Measurements from ENCODE around the gene TBXA2R. TPM values are rescaled to one million over a fixed set of nuclear protein-coding genes. Genes with fewer than 3 reads are reported as not detected.
"Not testable (repeated sequence)": the region's sequence is repeated elsewhere in the genome, so short reads cannot be mapped to it uniquely, and the experiment has no call there.

Gene TBXA2R
- total RNA-seq: under 1 TPM; 0.20 to 0.23 TPM

GRCh38 chr19:3606690-3607289, at the start of gene TBXA2R:
Gene TBXA2R (minus strand): TSS chr19:3606875. CDS start chr19:3600634, 6,241 bp downstream.
- DNase-seq: peak; percentile 41
- H3K36me3 Mint-ChIP-seq (ENCODE audit: low read depth): peaks cover 2% of the 10 kb centered on the region
- ChIA-PET POLR2A (no interaction called here), CTCF (no interaction called here)
- H3K27me3 Mint-ChIP-seq: peaks cover 8% of the 10 kb centered on the region
- peaks cover 5% of the 10 kb centered on the region for H3K4me1 Mint-ChIP-seq
- no peaks in the 10 kb centered on the region for H3K9me3 Mint-ChIP-seq
- H3K27ac Mint-ChIP-seq: no peak within 1 kb of the TSS
- no peak within 1 kb of the TSS for H3K4me3 Mint-ChIP-seq

GRCh38 chr19:3656073-3656746, 49.5 kb upstream of the TBXA2R start:
- no peak overlapping the region for H3K27ac Mint-ChIP-seq
- DNase-seq: no peak
- H3K27me3 Mint-ChIP-seq: no peaks in the 10 kb centered on the region
- no peak overlapping the region for H3K4me3 Mint-ChIP-seq
- ChIA-PET CTCF (interaction anchor here (0.7 kb wide), 1 partner anchor 869 kb away, joined by 3 read pairs; no protein-coding TSS in a partner anchor), POLR2A (no interaction called here)
- H3K4me1 Mint-ChIP-seq: no peaks in the 10 kb centered on the region
- H3K9me3 Mint-ChIP-seq: no peaks in the 10 kb centered on the region
- H3K36me3 Mint-ChIP-seq (ENCODE audit: low read depth): peaks cover 8% of the 10 kb centered on the region

- peaks cover 5% of the 10 kb centered on the region for H3K36me3 Mint-ChIP-seq (ENCODE audit: low read depth)
- no peaks in the 10 kb centered on the region for H3K27me3 Mint-ChIP-seq
- no peaks in the 10 kb centered on the region for H3K9me3 Mint-ChIP-seq
- ChIA-PET POLR2A (no interaction called here), CTCF (interaction anchor here (0.6 kb wide), 1 partner anchor 48 kb away, joined by 3 read pairs; no protein-coding TSS in a partner anchor)
- H3K4me3 Mint-ChIP-seq: no peak overlapping the region
- no peaks in the 10 kb centered on the region for H3K4me1 Mint-ChIP-seq
- no peak overlapping the region for H3K27ac Mint-ChIP-seq
- DNase-seq: no peak
These were observed 48.9 kb upstream of the TBXA2R start for GRCh38 chr19:3655402-3656072.

GRCh38 chr19:3653865-3654513, 47.3 kb upstream of the TBXA2R start:
- ChIA-PET CTCF (interaction anchor here (0.7 kb wide), 1 partner anchor 13 kb away, joined by 4 read pairs; no protein-coding TSS in a partner anchor), POLR2A (no interaction called here)
- H3K36me3 Mint-ChIP-seq (ENCODE audit: low read depth): peaks cover 4% of the 10 kb centered on the region
- no peak overlapping the region for H3K27ac Mint-ChIP-seq
- no peaks in the 10 kb centered on the region for H3K27me3 Mint-ChIP-seq
- no peaks in the 10 kb centered on the region for H3K9me3 Mint-ChIP-seq
- H3K4me3 Mint-ChIP-seq: no peak overlapping the region
- DNase-seq: no peak
- H3K4me1 Mint-ChIP-seq: no peaks in the 10 kb centered on the region

- Mint-ChIP-seq H3K4me1 (no peaks in the 10 kb centered on the region), H3K27me3 (no peaks in the 10 kb centered on the region), H3K27ac (no peak overlapping the region), H3K4me3 (no peak overlapping the region), H3K9me3 (no peaks in the 10 kb centered on the region), H3K36me3 (ENCODE audit: low read depth) (peaks cover 4% of the 10 kb centered on the region)
- DNase-seq: no peak
- ChIA-PET CTCF (no interaction called here), POLR2A (no interaction called here)
These were observed 46.6 kb upstream of the TBXA2R start for GRCh38 chr19:3653081-3653795.

- POLR2A ChIA-PET: no interaction called here
- CTCF ChIA-PET: no interaction called here
- Mint-ChIP-seq H3K4me1 (no peaks in the 10 kb centered on the region), H3K36me3 (ENCODE audit: low read depth) (peaks cover 3% of the 10 kb centered on the region), H3K27ac (no peak overlapping the region), H3K9me3 (no peaks in the 10 kb centered on the region), H3K4me3 (no peak overlapping the region), H3K27me3 (no peaks in the 10 kb centered on the region)
- DNase-seq: no peak
These were observed 45.7 kb upstream of the TBXA2R start for GRCh38 chr19:3652422-3652821.

- POLR2A ChIA-PET: no interaction called here
- H3K4me3 Mint-ChIP-seq: no peak overlapping the region
- H3K27me3 Mint-ChIP-seq: no peaks in the 10 kb centered on the region
- no peaks in the 10 kb centered on the region for H3K4me1 Mint-ChIP-seq
- H3K27ac Mint-ChIP-seq: no peak overlapping the region
- H3K36me3 Mint-ChIP-seq (ENCODE audit: low read depth): no peaks in the 10 kb centered on the region
- no peak for DNase-seq
- CTCF ChIA-PET: no interaction called here
- no peaks in the 10 kb centered on the region for H3K9me3 Mint-ChIP-seq
These were observed 45.0 kb upstream of the TBXA2R start for GRCh38 chr19:3651684-3652083.

GRCh38 chr19:3649888-3650287, 43.2 kb upstream of the TBXA2R start:
- ChIA-PET POLR2A (no interaction called here), CTCF (no interaction called here)
- Mint-ChIP-seq H3K36me3 (ENCODE audit: low read depth) (no peaks in the 10 kb centered on the region), H3K4me3 (no peak overlapping the region), H3K4me1 (no peaks in the 10 kb centered on the region), H3K27ac (no peak overlapping the region), H3K9me3 (no peaks in the 10 kb centered on the region), H3K27me3 (no peaks in the 10 kb centered on the region)
- no peak for DNase-seq

GRCh38 chr19:3648037-3648905, 41.6 kb upstream of the TBXA2R start:
- H3K27me3 Mint-ChIP-seq: no peaks in the 10 kb centered on the region
- POLR2A ChIA-PET: no interaction called here
- CTCF ChIA-PET: no interaction called here
- no peak for DNase-seq
- no peaks in the 10 kb centered on the region for H3K9me3 Mint-ChIP-seq
- H3K36me3 Mint-ChIP-seq (ENCODE audit: low read depth): no peaks in the 10 kb centered on the region
- no peak overlapping the region for H3K27ac Mint-ChIP-seq
- H3K4me1 Mint-ChIP-seq: no peaks in the 10 kb centered on the region
- H3K4me3 Mint-ChIP-seq: no peak overlapping the region

- CTCF ChIA-PET; H3K27me3 Mint-ChIP-seq; H3K27ac Mint-ChIP-seq; POLR2A ChIA-PET; DNase-seq; H3K4me1 Mint-ChIP-seq; H3K36me3 Mint-ChIP-seq (ENCODE audit: low read depth); H3K9me3 Mint-ChIP-seq; H3K4me3 Mint-ChIP-seq: not testable (repeated sequence)
These were observed 40.4 kb upstream of the TBXA2R start for GRCh38 chr19:3647102-3647501.

- no peak overlapping the region for H3K27ac Mint-ChIP-seq
- no peak overlapping the region for H3K4me3 Mint-ChIP-seq
- H3K27me3 Mint-ChIP-seq: no peaks in the 10 kb centered on the region
- no peaks in the 10 kb centered on the region for H3K4me1 Mint-ChIP-seq
- ChIA-PET POLR2A (no interaction called here), CTCF (no interaction called here)
- H3K36me3 Mint-ChIP-seq (ENCODE audit: low read depth): no peaks in the 10 kb centered on the region
- no peak for DNase-seq
- no peaks in the 10 kb centered on the region for H3K9me3 Mint-ChIP-seq
These were observed 39.8 kb upstream of the TBXA2R start for GRCh38 chr19:3646336-3647092.

- no peaks in the 10 kb centered on the region for H3K27me3 Mint-ChIP-seq
- no peak overlapping the region for H3K4me3 Mint-ChIP-seq
- H3K27ac Mint-ChIP-seq: no peak overlapping the region
- H3K4me1 Mint-ChIP-seq: no peaks in the 10 kb centered on the region
- no peaks in the 10 kb centered on the region for H3K9me3 Mint-ChIP-seq
- ChIA-PET POLR2A (no interaction called here), CTCF (no interaction called here)
- no peak for DNase-seq
- no peaks in the 10 kb centered on the region for H3K36me3 Mint-ChIP-seq (ENCODE audit: low read depth)
These were observed 39.1 kb upstream of the TBXA2R start for GRCh38 chr19:3645726-3646125.
